NCI-H524 treated with DMSO at 0.1 percent for 48 hours (cell line): Measurements from ENCODE around the gene FGR.
"Not testable (repeated sequence)": the region's sequence is repeated elsewhere in the genome, so short reads cannot be mapped to it uniquely, and the experiment has no call there.

ENCODE experiments used
- DNase-seq: peaks from one replicate; lab custom pipeline; 2025; lab: John Stamatoyannopoulos, UW

Gene FGR

GRCh38 chr1:27634177-27634984 is 604 bp downstream of the FGR start:
- no peak for DNase-seq

- DNase-seq = no peak
These were observed 1.3 kb downstream of the FGR start for GRCh38 chr1:27633640-27634176.

- DNase-seq = no peak
These were observed 1.7 kb downstream of the FGR start for GRCh38 chr1:27633298-27633610.

- no peak for DNase-seq
These were observed 2.3 kb downstream of the FGR start for GRCh38 chr1:27632387-27633297.

GRCh38 chr1:27630859-27631491 is 4.0 kb downstream of the FGR start:
- no peak for DNase-seq

GRCh38 chr1:27628712-27629111 is 6.3 kb downstream of the FGR start:
- DNase-seq = no peak

GRCh38 chr1:27627733-27628132 is 7.3 kb downstream of the FGR start:
- not testable (repeated sequence) for DNase-seq

- DNase-seq = no peak
These were observed 7.9 kb downstream of the FGR start for GRCh38 chr1:27627061-27627460.

- no peak for DNase-seq
These were observed 8.7 kb downstream of the FGR start for GRCh38 chr1:27626031-27626935.

GRCh38 chr1:27624467-27625178 is 10.4 kb downstream of the FGR start:
- DNase-seq = no peak

GRCh38 chr1:27623327-27624212 is 11.4 kb downstream of the FGR start:
- DNase-seq = no peak

- no peak for DNase-seq
These were observed 12.2 kb downstream of the FGR start for GRCh38 chr1:27622828-27623227.

- no peak for DNase-seq
These were observed 13.7 kb downstream of the FGR start for GRCh38 chr1:27621051-27621920.

- DNase-seq = not testable (repeated sequence)
These were observed 15.1 kb downstream of the FGR start for GRCh38 chr1:27619782-27620438.

- DNase-seq = no peak
These were observed 16.5 kb downstream of the FGR start for GRCh38 chr1:27618341-27619082.

- no peak for DNase-seq
These were observed 17.6 kb downstream of the FGR start for GRCh38 chr1:27617420-27617819.

GRCh38 chr1:27616441-27616840 is 18.5 kb downstream of the FGR start:
- no peak for DNase-seq
